ENCODE measurements around the gene SOD2. TPM values are rescaled to one million over a fixed set of nuclear protein-coding genes. Genes with fewer than 3 reads are reported as not detected.

SOD2 gene
- total and polyA plus RNA-seq, 2 of the 13 experiments (the other 11 are each of a cell fraction or from before 2014, with no cell fraction given) = 304 to 309 TPM

GRCh38 chr6:159726918-159727716 lies 34.1 kb upstream of the SOD2 start, which contains the start of gene WTAP (continued):
- TF ChIP-seq, protein P1, sequence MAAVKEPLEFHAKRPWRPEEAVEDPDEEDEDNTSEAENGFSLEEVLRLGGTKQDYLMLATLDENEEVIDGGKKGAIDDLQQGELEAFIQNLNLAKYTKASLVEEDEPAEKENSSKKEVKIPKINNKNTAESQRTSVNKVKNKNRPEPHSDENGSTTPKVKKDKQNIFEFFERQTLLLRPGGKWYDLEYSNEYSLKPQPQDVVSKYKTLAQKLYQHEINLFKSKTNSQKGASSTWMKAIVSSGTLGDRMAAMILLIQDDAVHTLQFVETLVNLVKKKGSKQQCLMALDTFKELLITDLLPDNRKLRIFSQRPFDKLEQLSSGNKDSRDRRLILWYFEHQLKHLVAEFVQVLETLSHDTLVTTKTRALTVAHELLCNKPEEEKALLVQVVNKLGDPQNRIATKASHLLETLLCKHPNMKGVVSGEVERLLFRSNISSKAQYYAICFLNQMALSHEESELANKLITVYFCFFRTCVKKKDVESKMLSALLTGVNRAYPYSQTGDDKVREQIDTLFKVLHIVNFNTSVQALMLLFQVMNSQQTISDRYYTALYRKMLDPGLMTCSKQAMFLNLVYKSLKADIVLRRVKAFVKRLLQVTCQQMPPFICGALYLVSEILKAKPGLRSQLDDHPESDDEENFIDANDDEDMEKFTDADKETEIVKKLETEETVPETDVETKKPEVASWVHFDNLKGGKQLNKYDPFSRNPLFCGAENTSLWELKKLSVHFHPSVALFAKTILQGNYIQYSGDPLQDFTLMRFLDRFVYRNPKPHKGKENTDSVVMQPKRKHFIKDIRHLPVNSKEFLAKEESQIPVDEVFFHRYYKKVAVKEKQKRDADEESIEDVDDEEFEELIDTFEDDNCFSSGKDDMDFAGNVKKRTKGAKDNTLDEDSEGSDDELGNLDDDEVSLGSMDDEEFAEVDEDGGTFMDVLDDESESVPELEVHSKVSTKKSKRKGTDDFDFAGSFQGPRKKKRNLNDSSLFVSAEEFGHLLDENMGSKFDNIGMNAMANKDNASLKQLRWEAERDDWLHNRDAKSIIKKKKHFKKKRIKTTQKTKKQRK (IDR thresholded peaks at IDR 0.05; ENCODE audit: low read length) = no peak
- no peak; the same call in 1 of the 2 replicates for TF ChIP-seq GLI4 (CRISPR knock-in tag; IDR thresholded peaks at IDR 0.05; ENCODE audit: borderline replicate concordance)
- peak; percentile 96 for TF ChIP-seq HIVEP1 (CRISPR knock-in tag; IDR thresholded peaks at IDR 0.05)
- peak; percentile 95 for TF ChIP-seq ZNF253 (CRISPR knock-in tag; IDR thresholded peaks at IDR 0.05; ENCODE audit: borderline replicate concordance)
- TF ChIP-seq ZNF547 (CRISPR knock-in tag; IDR thresholded peaks at IDR 0.05) = peak; percentile 99
- 0 out of 2 replicates have a peak, but pooled peaks have one; percentile 17 for TF ChIP-seq SP1 (IDR thresholded peaks at IDR 0.05)
- TF ChIP-seq SP1 (CRISPR knock-in tag; IDR thresholded peaks at IDR 0.05) = peak; percentile 97
- peak; percentile 91 for TF ChIP-seq SP4 (CRISPR knock-in tag; IDR thresholded peaks at IDR 0.05)
- TF ChIP-seq, protein P2, sequence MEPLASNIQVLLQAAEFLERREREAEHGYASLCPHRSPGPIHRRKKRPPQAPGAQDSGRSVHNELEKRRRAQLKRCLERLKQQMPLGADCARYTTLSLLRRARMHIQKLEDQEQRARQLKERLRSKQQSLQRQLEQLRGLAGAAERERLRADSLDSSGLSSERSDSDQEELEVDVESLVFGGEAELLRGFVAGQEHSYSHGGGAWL (CRISPR knock-in tag; IDR thresholded peaks at IDR 0.05) = peak; percentile 99
- TF ChIP-seq ZMYM2 (CRISPR knock-in tag; IDR thresholded peaks at IDR 0.05) = peak; percentile 89
- TF ChIP-seq ZFP36 (IDR thresholded peaks at IDR 0.05; ENCODE audit: borderline replicate concordance, low read depth, low read length, partially characterized antibody) = peak; percentile 5
- peak; percentile 52 for TF ChIP-seq PHF5A (CRISPR knock-in tag; IDR thresholded peaks at IDR 0.05; ENCODE audit: low read depth, unreplicated experiment)
- 0 out of 2 replicates have a peak, but pooled peaks have one; percentile 33 for TF ChIP-seq ZBTB21 (CRISPR knock-in tag; IDR thresholded peaks at IDR 0.05)
- no peak for TF ChIP-seq ATF5 (CRISPR knock-in tag; IDR thresholded peaks at IDR 0.05; ENCODE audit: low read depth)
- peak; percentile 96; the same call in 1 of the 2 replicates for TF ChIP-seq ZNF615 (CRISPR knock-in tag; IDR thresholded peaks at IDR 0.05; ENCODE audit: borderline replicate concordance)
- TF ChIP-seq, protein P3, sequence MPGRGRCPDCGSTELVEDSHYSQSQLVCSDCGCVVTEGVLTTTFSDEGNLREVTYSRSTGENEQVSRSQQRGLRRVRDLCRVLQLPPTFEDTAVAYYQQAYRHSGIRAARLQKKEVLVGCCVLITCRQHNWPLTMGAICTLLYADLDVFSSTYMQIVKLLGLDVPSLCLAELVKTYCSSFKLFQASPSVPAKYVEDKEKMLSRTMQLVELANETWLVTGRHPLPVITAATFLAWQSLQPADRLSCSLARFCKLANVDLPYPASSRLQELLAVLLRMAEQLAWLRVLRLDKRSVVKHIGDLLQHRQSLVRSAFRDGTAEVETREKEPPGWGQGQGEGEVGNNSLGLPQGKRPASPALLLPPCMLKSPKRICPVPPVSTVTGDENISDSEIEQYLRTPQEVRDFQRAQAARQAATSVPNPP (CRISPR knock-in tag; IDR thresholded peaks at IDR 0.05) = peak; percentile 97
- peak; percentile 99 for TF ChIP-seq ZNF605 (CRISPR knock-in tag; IDR thresholded peaks at IDR 0.05)
- TF ChIP-seq ZNF577 (CRISPR knock-in tag; IDR thresholded peaks at IDR 0.05; ENCODE audit: borderline replicate concordance, low read depth) = peak; percentile 67; the same call in 1 of the 2 replicates
- no peak for TF ChIP-seq HMGA1 (CRISPR knock-in tag; conservative IDR thresholded peaks at IDR 0.05)
- TF ChIP-seq ZNF251 (CRISPR knock-in tag; IDR thresholded peaks at IDR 0.05) = 0 out of 2 replicates have a peak, but pooled peaks have one; percentile 86
- peak; percentile 78; the same call in 1 of the 2 replicates for TF ChIP-seq GATA4 (IDR thresholded peaks at IDR 0.05; ENCODE audit: borderline replicate concordance, low read depth)
- peak; percentile 95 to 100 for TF ChIP-seq KLF16 (CRISPR knock-in tag; IDR thresholded peaks at IDR 0.05)
- TF ChIP-seq ZNF616 (CRISPR knock-in tag; IDR thresholded peaks at IDR 0.05; ENCODE audit: low read depth) = peak; percentile 96
- TF ChIP-seq ZSCAN31 (CRISPR knock-in tag; IDR thresholded peaks at IDR 0.05; ENCODE audit: low read depth) = peak; percentile 95
